ENCODE results near the gene HTATSF1.

Gene HTATSF1

DNA sequence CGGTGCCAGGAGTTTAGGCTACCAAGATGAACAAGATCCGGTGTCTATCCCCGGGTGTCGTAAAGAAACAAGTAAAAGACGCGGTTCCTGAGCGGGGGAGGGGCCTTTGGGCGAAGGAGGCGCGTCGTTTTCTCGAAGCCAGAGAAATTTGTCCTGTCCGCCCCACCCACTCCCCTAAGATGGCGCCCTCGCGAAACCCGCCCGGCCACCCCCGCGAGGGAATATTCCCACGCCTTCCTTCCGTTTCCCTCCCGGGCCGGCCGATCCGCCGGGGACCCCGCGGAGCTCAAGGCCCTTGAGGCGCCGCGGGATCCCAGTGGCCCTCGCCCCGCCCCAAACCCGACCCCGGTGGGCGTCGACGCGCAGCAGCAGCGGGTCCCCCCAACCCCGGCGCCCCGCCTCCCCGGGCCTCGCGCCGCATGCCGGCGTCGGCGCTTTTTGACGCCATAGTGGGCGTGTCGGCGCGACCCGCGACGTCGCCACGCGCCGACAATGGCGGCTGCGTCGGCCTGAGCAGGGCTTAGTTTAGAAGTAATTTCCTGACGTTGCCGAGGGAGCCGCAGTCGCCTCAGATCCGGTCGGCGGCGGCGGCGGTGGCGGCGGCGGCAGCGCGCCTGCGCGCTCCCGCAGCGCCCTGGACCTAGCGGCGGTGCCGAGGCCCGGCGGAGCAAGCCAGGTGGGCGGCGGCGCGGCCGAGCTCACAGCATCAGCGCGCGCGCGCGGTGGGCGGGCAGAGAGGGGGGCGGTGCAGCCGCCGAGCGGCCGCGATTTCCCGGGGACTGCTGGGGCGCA is 432 bp upstream of the HTATSF1 start:
- peak; percentile 92 for DNase-seq

DNA sequence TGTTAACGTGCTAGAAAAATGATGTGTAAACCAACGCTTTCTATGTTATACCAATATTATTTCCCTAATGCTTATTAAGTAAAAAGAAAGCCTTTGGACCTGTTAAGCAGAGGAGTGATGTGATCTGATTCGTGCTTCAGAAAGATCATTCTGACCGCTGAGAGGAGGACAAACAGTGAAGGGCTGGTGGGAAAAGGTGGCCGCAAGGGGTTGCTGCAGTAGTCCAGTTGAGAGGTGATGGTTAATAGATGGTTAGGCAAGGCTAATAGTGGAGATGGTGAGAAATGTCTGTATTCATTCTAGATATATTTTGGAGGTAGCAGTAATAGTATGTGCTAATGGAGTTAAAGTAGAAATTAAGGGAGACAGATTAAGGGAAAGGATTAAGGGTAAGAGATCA is 21.7 kb downstream of the HTATSF1 start:
- no peak for DNase-seq

DNA sequence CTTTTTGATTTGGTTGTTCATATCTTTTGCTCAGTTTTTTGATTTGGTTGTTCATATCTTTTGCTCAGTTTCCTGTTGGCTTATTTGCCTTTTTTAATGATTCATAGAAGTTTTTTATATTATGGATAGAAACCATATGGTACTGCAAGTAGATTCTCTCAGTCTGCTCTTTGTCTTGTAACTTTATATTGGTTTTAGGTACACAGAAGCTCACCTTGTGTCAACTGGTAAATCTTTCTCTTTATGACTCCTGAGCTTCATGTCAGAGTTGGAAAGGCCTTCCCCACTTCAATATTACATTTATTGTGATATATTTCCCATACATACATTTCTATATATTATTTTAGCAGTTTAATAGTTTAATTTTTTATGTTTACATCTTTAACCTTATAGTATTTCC is 26.4 kb downstream of the HTATSF1 start:
- no peak for DNase-seq

DNA sequence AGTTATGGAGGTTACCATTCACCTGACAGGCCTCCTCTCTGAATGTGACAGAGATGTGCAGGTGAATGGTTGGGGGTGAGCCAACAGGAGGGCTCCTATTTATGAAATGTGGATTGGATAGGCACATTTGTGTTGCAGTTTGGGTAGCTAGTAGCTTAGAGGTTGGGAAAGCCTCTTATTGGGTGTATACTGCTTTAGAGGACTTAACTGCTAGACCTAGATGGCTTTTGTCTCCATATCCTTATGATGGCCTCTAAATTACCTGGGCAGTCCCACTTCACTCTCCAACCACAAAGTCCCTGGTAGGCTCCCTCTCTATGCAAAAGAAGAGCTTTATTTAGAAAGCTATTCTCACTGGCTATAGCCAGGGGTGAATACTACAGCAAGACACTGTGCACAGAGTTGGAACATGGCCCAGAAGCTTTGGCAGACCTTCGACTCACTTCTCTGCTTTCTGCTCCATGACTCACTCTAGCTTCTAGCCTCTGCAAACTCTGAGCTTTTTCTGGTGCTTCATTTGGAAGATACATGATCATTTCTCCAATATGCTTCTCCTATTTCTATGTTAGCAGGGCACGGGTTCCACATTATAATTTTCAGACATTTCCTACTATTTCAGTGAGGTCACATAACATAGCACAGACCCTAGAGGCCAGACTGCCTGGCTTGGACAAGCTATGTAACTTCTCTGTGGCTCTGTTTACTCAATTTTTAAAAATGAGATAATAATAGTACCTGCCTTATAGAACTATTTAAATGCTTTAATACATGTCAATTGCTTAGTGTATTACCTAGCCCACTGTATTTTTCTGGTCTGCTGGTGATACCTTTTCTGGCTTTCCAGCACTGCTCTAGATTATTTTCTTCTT is 28.6 kb downstream of the HTATSF1 start:
- peak; percentile 35 for DNase-seq

DNA sequence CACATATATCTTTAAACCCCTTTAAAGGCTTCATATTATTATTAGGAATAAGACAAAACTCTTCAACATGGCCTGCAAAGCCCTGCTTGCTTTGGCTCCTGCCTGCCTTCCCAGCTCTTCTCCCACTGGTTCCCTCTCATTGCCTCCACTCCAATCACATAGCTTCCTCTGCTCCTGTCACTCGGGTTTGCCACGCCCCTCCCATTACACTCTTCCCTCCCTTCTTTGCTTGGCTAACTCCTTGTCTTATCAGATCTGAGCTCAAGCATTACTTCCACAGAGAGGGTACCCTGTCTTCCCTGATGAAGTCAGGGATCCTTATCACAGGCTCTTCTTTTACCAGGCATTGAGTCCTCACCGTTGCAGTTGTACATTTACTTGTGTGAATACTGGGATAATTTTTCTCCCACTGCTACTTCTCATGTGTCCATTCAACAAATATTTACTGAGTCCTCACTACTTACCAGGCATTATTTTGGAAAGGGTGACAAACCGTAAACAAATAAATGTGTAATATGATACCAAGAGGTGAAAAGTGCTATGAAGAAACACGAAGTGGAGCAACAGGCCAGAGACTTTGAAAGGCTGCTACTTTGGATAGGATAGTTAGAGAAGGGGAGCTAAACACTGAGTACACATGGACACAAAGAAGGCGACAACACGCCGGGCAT is 31.4 kb downstream of the HTATSF1 start:
- DNase-seq = peak; percentile 92

DNA sequence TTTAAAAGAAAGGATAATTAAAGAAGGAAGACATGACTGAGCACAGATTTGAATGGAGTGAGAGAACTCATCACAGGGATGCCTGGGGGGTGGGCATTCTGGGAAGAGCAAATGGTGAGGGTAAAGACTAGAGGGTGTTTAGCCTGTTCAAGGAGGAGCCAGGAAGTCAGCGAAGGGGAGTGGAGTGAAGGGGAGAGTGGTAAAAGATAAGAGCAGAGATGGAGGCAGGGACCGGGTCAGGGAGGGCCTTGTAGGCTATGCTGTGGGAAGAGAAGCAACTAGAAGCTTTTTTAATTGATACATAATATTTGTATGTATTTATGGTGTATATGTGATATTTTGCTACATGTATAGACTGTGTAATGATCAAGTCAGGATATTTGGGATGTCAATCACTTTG is 32.4 kb downstream of the HTATSF1 start:
- DNase-seq = peak; percentile 9

DNA sequence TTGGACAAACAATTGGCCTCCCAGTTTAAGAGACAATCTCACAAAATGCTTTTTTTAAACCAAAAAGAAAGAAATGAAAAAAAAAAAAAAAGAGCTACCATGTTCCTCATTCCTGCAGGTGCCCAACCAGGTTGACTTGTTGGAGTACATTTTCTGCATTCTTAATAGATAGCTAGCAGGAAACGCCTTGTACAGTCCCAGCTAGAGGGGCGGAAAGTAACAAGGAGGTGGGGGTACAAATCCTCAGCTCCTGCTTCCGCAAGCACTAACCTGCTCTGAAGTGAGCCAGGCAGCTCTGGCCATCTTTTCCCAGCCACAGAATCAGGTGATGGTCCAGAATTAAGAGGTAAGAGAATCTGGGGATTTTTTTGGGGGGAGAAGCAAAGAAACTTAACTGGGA is 34.6 kb downstream of the HTATSF1 start, which contains the start of gene VGLL1:
TSS of gene VGLL1 (plus strand) at position 265 of the 400 bp plus-strand sequence. CDS start 3,806 bp downstream, outside the sequence.
- DNase-seq = no peak

DNA sequence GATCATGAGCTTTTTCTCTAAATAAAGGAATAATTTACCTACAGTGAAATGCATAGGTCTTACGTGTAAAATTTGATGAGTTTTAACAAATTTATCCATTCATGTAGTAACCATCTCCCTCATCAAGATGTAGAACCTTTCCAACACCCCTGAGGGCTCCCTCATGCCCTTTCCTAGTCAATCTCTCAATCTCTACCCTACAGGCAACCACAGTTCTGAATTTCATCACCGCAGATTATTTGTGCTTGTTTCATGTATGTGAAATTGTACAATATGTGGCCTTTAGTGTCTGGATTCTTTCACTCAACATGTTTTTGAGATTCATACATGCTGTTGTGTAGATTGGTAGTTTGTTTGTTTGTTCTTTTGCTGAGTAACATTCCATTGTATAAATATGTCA is 36.7 kb downstream of the HTATSF1 start:
- no peak for DNase-seq

DNA sequence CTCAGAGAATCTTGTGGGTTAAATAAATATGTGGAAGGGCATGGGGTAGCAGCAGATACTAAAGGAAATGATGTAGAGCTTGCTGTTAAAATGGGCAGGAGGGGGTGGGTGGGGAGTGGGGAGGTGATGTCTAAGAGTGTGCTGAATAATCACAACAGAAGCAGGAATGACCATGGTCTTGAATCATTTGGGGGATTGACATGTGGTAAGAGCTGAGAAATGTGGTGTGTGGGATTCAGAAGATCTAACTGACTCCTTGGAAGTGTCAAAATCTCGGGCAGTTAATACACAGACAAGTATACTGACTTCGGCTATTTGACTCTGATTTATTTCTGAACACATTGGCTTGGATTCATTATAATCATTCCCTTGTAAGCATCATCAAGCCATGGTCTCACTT is 41.4 kb downstream of the HTATSF1 start:
- DNase-seq = no peak

DNA sequence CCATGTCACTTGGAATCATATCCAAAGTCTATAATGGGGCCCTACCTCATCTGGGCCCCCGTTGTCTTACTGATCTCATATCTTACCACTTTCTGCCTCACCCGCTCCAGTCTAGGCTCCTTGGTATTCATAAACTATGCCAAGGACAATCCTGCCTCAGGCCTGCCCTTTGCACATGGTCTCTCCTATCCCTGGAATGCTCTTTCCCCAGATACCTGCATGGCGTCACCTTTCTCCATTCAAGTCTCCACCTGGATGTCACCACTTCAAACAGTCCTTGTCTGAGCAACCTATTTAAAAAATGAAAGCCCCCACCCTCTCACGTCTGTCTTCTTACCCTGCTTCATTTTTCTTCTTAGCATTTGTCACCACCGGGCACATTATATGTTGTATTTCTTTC is 42.8 kb downstream of the HTATSF1 start:
- no peak for DNase-seq

DNA sequence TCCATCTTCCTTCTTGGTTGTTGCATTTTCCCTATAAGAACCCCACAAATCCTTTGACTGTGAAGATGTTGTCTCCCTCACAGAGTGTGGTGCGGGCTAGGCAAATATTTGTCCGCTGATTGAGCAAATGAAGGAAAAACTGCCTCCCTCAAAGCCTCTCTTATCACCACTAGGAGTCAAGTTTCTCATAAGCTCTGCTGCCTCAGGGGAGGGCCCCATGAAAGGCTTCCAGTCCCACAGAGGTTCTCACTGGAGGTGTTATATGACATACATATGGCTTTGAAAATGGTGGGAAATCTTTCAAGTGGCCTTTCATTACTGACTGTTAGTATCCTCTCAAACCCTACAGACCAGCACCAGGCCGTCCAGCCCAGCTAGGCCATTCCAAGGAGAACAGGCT is 43.9 kb downstream of the HTATSF1 start:
- no peak for DNase-seq

DNA sequence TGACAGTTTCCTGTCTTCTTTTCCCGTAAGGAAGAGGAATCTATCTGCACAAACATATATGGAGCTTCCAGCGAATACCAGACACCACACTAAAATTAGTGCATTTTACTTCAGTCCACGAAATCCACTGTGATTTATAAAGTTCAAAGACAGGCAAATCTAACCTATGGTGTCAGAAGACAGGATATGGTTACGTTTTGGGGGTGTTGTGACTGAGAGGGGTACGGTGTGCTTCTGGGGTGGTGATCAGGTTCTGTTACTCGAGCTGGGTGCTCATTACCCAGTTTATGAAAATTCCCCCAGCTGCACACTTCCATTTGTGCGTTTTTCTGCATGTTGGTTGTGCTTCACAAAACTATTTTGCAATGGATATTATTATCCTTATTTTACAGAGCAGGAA is 44.9 kb downstream of the HTATSF1 start:
- DNase-seq = no peak

DNA sequence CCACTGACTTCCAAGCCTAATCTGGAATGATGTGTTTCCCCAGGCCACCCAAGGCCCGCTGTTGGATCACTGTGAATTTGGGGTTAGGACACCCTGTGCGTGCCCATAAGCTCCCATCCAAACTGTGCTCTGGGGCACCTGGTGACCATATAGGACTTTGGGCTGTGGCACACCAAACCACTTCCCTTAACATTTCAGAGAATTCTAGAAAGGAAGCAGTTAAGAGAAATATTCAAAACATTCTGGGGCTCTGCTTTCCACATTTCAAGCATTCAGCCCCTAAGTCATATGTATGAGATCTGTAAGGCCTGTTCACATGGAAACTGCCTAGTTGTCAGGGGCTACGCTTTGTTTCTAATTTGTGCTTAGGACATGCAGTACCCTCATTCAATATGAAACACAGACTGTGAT is 49.0 kb downstream of the HTATSF1 start:
- no peak for DNase-seq

DNA sequence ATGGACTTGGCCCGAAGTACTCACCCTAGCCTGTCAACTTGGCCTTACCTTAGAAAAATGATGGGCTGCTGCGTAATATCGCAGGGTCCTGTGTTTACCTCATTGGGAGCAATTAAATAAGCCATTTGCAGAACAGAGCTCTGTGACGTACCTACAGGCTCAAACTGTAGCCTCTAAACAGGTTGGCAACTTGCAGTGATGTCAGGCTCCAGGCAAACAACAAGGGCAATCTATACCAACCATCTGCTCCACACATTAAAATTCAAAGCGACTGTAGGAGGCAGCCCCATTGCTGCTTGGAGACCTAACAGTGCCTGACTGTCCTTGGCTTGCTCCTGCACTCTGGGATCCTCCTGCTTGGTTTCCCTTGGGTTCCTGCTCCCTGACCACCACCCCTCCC is 51.8 kb downstream of the HTATSF1 start:
- no peak for DNase-seq

DNA sequence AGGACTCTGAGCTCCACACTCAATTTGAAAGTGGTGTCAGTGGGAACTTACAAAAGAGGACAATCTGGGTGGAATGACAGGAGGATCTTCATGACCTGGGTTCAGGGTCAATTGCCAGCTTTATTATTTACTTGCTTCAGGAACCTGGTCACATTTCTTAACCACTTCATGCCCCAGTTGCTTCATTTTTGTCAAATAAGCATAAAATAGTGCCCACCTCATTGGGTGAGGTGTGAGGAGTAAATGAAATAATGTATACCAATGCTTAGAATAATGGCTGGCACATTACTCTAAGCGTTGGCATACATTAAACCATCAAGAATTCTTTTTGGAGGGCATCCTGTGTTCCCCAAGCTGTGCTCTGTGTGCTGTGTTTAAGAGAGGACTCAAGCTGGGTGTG is 54.0 kb downstream of the HTATSF1 start:
- DNase-seq = no peak

DNA sequence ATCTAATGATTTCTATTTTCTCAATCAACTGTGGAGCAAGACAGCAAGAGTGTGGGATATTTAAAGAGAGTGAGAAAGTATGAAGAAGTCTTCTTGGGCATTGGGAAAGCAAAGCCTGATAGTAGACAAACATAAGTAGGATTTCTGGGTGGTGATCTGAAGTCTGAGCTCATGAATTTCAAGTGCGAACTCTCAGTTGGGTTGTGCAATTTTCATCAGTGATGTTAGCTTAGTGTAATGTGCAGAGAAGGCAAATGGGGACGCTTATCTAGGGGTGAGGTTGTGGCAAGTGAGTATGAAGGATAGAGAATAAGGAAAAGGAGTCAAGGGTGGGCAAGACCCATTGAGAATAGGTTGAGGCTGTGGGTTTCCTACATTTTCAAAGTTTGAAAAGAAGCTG is 58.3 kb downstream of the HTATSF1 start:
- DNase-seq = no peak
